ENCODE results near the gene PACS1.
"Not testable (repeated sequence)": the region's sequence is repeated elsewhere in the genome, so short reads cannot be mapped to it uniquely, and the experiment has no call there.

The PACS1 gene

DNA sequence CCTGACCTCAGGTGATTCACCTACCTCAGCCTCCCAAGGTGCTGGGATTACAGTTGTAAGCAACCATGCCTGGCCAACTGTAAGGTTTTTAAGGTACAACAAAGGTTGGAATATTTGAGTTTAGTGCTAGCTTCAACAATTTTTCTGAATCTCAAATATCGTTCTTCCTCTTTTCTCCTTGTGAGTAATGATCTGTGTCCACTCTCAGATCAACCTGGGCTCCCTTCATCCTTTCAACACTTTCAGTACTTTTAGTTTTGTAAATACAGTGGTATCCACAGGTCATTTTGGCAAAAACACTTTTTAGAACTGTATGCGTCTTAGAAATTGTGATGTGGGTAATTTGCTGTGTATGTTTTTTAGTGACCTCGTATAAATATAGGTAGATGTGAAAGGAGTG is 7.9 kb downstream of the PACS1 start:
- Mint-ChIP-seq H3K27ac (peak overlapping the region; percentile 95), H3K4me1 (ENCODE audit: low read depth) (peaks cover 81% of the 10 kb centered on the region), H3K36me3 (ENCODE audit: low read depth) (peaks cover 77% of the 10 kb centered on the region), H3K27me3 (no peaks in the 10 kb centered on the region), H3K4me3 (no peak overlapping the region), H3K9me3 (no peaks in the 10 kb centered on the region)
- DNase-seq = no peak

- Mint-ChIP-seq H3K36me3 (ENCODE audit: low read depth) (peaks cover 71% of the 10 kb centered on the region), H3K27ac (peak overlapping the region; percentile 95), H3K4me1 (ENCODE audit: low read depth) (peaks cover 85% of the 10 kb centered on the region)
- H3K4me3 Mint-ChIP-seq, H3K9me3 Mint-ChIP-seq, DNase-seq, H3K27me3 Mint-ChIP-seq: not testable (repeated sequence)
Observed at GRCh38 chr11:66078949-66079348, 8.9 kb downstream of the PACS1 start.

- peak overlapping the region; percentile 76 for H3K4me3 Mint-ChIP-seq
- H3K4me1 Mint-ChIP-seq (ENCODE audit: low read depth) = peaks cover 88% of the 10 kb centered on the region
- peak; percentile 62 for DNase-seq
- no peaks in the 10 kb centered on the region for H3K9me3 Mint-ChIP-seq
- H3K36me3 Mint-ChIP-seq (ENCODE audit: low read depth) = peaks cover 63% of the 10 kb centered on the region
- no peaks in the 10 kb centered on the region for H3K27me3 Mint-ChIP-seq
- H3K27ac Mint-ChIP-seq = peak overlapping the region; percentile 95
Observed at GRCh38 chr11:66080055-66080817, 10.2 kb downstream of the PACS1 start.

DNA sequence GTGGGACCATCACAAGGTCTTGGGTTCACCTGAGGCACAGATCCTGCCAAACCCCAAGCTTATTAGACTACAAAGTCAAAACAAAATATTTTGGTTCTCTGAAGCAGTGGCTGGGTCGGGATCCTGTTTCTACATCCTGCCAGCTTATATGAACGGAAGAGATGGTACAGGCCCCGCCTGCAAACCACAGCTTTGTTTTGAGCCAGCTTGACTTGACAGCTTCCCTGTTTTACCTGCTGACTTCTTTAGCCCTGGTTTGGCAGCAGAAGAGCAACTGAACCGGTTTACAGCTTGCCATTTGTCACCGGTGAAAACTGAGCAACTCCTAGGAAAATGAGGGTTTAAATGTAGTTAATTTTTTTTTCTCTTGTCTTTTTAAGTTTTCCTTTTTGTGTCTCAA is 11.4 kb downstream of the PACS1 start:
- DNase-seq = peak; percentile 63
- Mint-ChIP-seq H3K27me3 (no peaks in the 10 kb centered on the region), H3K4me1 (ENCODE audit: low read depth) (peaks cover 91% of the 10 kb centered on the region), H3K27ac (peak overlapping the region; percentile 95), H3K36me3 (ENCODE audit: low read depth) (peaks cover 52% of the 10 kb centered on the region), H3K9me3 (no peaks in the 10 kb centered on the region), H3K4me3 (peak overlapping the region; percentile 76)

DNA sequence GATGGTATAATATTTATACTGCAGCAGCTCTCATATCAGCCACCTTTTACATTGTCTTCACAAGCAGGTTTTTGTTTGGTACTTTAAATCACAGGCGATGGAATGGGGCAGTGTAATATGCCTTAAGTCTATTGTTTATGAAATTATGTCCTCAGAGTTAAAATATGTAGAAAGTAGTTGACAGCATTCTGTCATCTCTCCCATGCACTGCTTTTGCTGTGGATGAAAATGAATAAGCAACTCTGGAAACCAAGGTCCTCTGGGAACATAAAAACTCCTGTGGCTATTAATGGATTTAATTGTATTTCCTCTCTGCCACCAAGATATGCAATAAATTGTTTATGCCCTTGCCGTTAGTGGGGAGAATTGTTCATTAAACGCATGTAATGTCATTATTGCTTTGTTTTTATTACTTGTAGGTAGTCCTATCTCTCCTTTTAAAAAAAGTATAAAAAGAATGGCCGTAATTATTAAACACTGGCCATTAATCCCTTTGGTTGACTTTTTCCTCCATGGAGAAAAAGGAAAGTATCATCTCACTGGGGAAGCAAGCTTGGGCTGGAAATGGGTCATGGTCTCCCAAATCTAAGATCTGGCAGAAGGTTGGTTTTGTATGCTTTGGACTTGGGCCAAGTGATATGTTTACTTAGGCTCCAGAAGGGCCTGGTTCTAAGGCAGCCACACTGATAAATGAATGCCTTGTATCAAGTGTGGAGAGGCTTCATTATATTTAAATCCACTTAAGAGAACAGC is 13.1 kb downstream of the PACS1 start:
- H3K9me3 Mint-ChIP-seq = no peaks in the 10 kb centered on the region
- H3K36me3 Mint-ChIP-seq (ENCODE audit: low read depth) = peaks cover 37% of the 10 kb centered on the region
- H3K4me3 Mint-ChIP-seq = no peak overlapping the region
- peak overlapping the region; percentile 91 for H3K27ac Mint-ChIP-seq
- H3K27me3 Mint-ChIP-seq = no peaks in the 10 kb centered on the region
- H3K4me1 Mint-ChIP-seq (ENCODE audit: low read depth) = peaks cover 88% of the 10 kb centered on the region
- DNase-seq = no peak

- Mint-ChIP-seq H3K4me1 (ENCODE audit: low read depth) (peaks cover 86% of the 10 kb centered on the region), H3K27ac (peak overlapping the region; percentile 91), H3K4me3 (no peak overlapping the region), H3K9me3 (no peaks in the 10 kb centered on the region), H3K36me3 (ENCODE audit: low read depth) (peaks cover 31% of the 10 kb centered on the region), H3K27me3 (no peaks in the 10 kb centered on the region)
- DNase-seq = no peak
Observed at GRCh38 chr11:66083767-66084166, 13.7 kb downstream of the PACS1 start.

GRCh38 chr11:66084821-66085475 is 14.9 kb downstream of the PACS1 start:
- no peak for DNase-seq
- Mint-ChIP-seq H3K4me3 (no peak overlapping the region), H3K4me1 (ENCODE audit: low read depth) (peaks cover 83% of the 10 kb centered on the region), H3K27me3 (no peaks in the 10 kb centered on the region), H3K36me3 (ENCODE audit: low read depth) (peaks cover 28% of the 10 kb centered on the region), H3K27ac (peak overlapping the region; percentile 91), H3K9me3 (no peaks in the 10 kb centered on the region)

DNA sequence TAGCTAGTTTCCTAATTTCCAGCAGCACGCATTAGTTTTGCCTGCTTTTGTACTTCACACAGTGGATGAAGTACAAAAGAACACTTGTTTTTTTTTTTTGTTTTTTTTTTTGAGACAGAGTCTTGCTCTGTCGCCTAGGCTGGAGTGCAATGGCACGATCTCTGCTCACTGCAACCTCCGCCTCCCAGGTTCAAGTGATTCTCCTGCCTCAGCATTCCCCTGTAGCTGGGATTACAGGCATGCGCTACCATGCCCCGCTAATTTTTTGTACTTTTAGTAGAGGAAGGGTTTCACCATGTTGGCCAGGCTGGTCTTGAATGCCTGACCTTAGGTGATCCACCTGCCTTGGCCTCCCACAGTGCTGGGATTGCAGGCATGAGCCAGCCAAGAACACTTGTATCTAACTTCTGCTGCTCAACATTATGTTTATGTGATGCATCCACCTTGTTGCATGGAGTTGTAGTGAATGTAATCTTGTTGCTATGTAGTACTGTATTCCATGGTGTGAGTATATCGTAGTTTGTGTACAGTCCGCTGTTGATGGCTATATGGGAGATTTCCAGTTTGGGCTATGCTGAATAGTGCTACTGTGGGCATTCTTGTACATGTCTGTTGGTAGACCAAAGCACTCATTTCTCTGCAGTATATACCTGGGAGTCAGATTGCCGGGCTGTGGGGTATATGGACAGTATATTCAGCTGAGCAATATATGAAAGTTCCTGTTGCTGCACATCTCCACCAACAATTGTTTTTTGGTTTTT is 17.3 kb downstream of the PACS1 start:
- Mint-ChIP-seq H3K36me3 (ENCODE audit: low read depth) (peaks cover 27% of the 10 kb centered on the region), H3K4me1 (ENCODE audit: low read depth) (peaks cover 71% of the 10 kb centered on the region), H3K4me3 (no peak overlapping the region), H3K27me3 (no peaks in the 10 kb centered on the region), H3K27ac (peak overlapping the region; percentile 81), H3K9me3 (no peaks in the 10 kb centered on the region)
- no peak for DNase-seq

- Mint-ChIP-seq H3K36me3 (ENCODE audit: low read depth) (peaks cover 25% of the 10 kb centered on the region), H3K9me3 (no peaks in the 10 kb centered on the region), H3K27me3 (no peaks in the 10 kb centered on the region), H3K4me1 (ENCODE audit: low read depth) (peaks cover 59% of the 10 kb centered on the region), H3K4me3 (no peak overlapping the region), H3K27ac (no peak overlapping the region)
- DNase-seq = no peak
Observed at GRCh38 chr11:66089067-66089466, 19.0 kb downstream of the PACS1 start.

DNA sequence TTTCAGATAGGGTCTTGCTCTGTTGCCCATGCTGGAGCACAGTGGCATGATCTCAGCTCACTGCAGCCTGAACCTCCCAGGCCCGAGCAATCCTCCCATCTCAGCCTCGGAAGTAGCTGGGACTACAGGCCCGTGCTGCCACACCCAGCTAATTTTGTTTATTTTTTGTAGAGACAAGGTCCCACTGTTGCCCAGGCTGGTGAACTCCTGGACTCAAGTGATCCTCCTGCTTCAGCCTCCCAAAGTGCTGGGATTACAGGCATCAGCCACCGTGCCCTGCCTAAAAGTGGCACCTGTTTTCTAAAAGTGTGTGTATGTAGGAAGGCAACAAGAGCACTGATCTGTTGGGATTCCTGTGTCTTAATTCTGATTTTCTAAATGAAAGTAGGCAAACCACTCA is 20.2 kb downstream of the PACS1 start:
- DNase-seq = no peak
- Mint-ChIP-seq H3K9me3 (no peaks in the 10 kb centered on the region), H3K27ac (no peak overlapping the region), H3K36me3 (ENCODE audit: low read depth) (peaks cover 23% of the 10 kb centered on the region), H3K4me3 (no peak overlapping the region), H3K4me1 (ENCODE audit: low read depth) (peaks cover 48% of the 10 kb centered on the region), H3K27me3 (no peaks in the 10 kb centered on the region)

GRCh38 chr11:66092125-66092524 is 22.1 kb downstream of the PACS1 start:
- H3K36me3 Mint-ChIP-seq (ENCODE audit: low read depth) = peaks cover 24% of the 10 kb centered on the region
- not testable (repeated sequence) for H3K9me3 Mint-ChIP-seq, H3K27ac Mint-ChIP-seq, H3K27me3 Mint-ChIP-seq, H3K4me3 Mint-ChIP-seq, DNase-seq
- peaks cover 41% of the 10 kb centered on the region for H3K4me1 Mint-ChIP-seq (ENCODE audit: low read depth)

GRCh38 chr11:66099746-66100145 is 29.7 kb downstream of the PACS1 start:
- H3K4me1 Mint-ChIP-seq (ENCODE audit: low read depth) = peaks cover 57% of the 10 kb centered on the region
- peaks cover 17% of the 10 kb centered on the region for H3K36me3 Mint-ChIP-seq (ENCODE audit: low read depth)
- not testable (repeated sequence) for H3K4me3 Mint-ChIP-seq, H3K27ac Mint-ChIP-seq, DNase-seq, H3K27me3 Mint-ChIP-seq, H3K9me3 Mint-ChIP-seq

DNA sequence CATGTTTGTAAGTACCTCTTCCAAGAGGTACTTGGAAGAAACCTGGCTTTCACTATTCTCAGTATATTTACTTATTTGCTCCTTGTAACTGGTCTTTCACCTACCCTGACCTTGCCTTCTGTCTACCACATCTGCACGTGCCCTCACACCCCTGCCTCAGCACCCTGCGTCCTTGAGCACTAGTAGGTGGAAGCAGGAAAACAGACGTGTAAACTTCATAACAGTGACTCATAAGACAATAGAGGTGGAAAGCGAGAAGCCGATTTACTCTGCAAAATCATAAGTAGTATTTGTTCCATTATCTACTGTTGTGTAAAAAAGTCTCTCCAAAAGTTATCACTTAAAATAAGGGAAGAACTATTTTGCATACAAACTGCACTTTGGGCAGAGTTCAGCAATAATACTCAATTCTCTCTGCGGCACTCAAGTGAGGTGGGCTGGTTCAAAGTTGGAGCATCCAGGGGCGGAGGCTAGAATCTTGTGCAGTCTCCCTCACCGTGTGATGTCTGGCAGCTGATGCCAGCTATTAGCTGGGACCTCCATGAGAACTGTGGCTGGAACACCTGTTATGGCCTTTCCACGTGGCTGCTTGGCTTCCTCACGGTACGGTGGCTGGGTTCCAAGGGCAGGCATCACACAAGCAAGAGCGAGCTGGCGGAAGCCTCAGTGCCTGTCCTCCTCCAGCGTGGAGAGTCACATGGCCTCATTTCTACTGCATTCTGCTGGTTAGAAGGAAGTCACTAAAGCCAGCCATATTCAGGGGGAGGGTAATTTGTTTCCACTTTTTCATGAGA is 30.4 kb downstream of the PACS1 start:
- H3K4me3 Mint-ChIP-seq = peak overlapping the region; percentile 79
- H3K27ac Mint-ChIP-seq = peak overlapping the region; percentile 96
- peak; percentile 76 for DNase-seq
- peaks cover 4% of the 10 kb centered on the region for H3K9me3 Mint-ChIP-seq
- peaks cover 64% of the 10 kb centered on the region for H3K4me1 Mint-ChIP-seq (ENCODE audit: low read depth)
- H3K36me3 Mint-ChIP-seq (ENCODE audit: low read depth) = peaks cover 19% of the 10 kb centered on the region
- H3K27me3 Mint-ChIP-seq = no peaks in the 10 kb centered on the region

Measured in activated T-cell treated with anti-CD3 and anti-CD28 coated beads, Interleukin-2, amount 50 U/mL, for 24 hours (primary cell).